Activated CD4-positive, alpha-beta T cell treated with anti-CD3 and anti-CD28 coated beads, Interleukin-2, amount 10 ng/mL, durations not matched to agents 24 days and 14 days (primary cell): ENCODE data around the gene ZKSCAN1. TPM values are rescaled to one million over a fixed set of nuclear protein-coding genes. Genes with fewer than 3 reads are reported as not detected.
"Not testable (repeated sequence)": the region's sequence is repeated elsewhere in the genome, so short reads cannot be mapped to it uniquely, and the experiment has no call there.

ENCODE experiments used
- DNase-seq: peaks from one replicate; pipeline ENCODE4 v3.0.0; 2022
- H3K27ac Mint-ChIP-seq: one replicate; pipeline ENCODE4 v1.8.0; 2022; ENCODE audit warnings: mild to moderate bottlenecking, mixed read lengths
- H3K27me3 Mint-ChIP-seq: one replicate; pipeline ENCODE4 v1.8.0; 2022; ENCODE audit warnings: mixed read lengths
- H3K36me3 Mint-ChIP-seq: one replicate; pipeline ENCODE4 v1.8.0; 2022; ENCODE audit warnings: low read depth, mild to moderate bottlenecking, mixed read lengths
- H3K4me1 Mint-ChIP-seq: one replicate; pipeline ENCODE4 v1.8.0; 2021; ENCODE audit warnings: mixed read lengths
- H3K4me3 Mint-ChIP-seq: one replicate; pipeline ENCODE4 v1.8.0; 2022; ENCODE audit warnings: mild to moderate bottlenecking, moderate library complexity, mixed read lengths
- H3K9me3 Mint-ChIP-seq: one replicate; pipeline ENCODE4 v1.8.0; 2021; ENCODE audit warnings: mixed read lengths
- intact Hi-C: fragments of 100-400 bp; cut with micrococcal nuclease; formaldehyde crosslinking; loops from one replicate; pipeline ENCODE4 v1.15.1; 2023
- total RNA-seq: library from RNA; stranded (reverse); gene quantifications from 2 replicates; pipeline ENCODE4 v1.2.3, GENCODE V29; 2022

Gene ZKSCAN1
- total RNA-seq = 54.8 and 56.3 TPM in 2 replicates

GRCh38 chr7:100015232-100016214 is at the start of gene ZKSCAN1:
Gene ZKSCAN1, plus strand, starts transcription at chr7:100015596. Its CDS starts 7,911 bp downstream, at chr7:100023507.
- Mint-ChIP-seq H3K9me3 (no peaks in the 10 kb centered on the region), H3K4me3 (peak within 1 kb of the TSS; percentile 95), H3K36me3 (peaks cover 22% of the 10 kb centered on the region), H3K27me3 (no peaks in the 10 kb centered on the region), H3K27ac (peak within 1 kb of the TSS; percentile 94), H3K4me1 (peaks cover 31% of the 10 kb centered on the region)
- intact Hi-C loops = loop anchor here (1.0 to 10.0 kb wide), 5 partner anchors 18 to 461 kb away; partner anchors contain the start of genes FAM200A, MBLAC1, ZNF3 and ZNF655
- DNase-seq = peak; percentile 96

GRCh38 chr7:99969298-99969697 is 46.1 kb upstream of the ZKSCAN1 start:
- Mint-ChIP-seq H3K9me3 (no peaks in the 10 kb centered on the region), H3K4me1 (no peaks in the 10 kb centered on the region), H3K27me3 (peaks cover 14% of the 10 kb centered on the region), H3K36me3 (no peaks in the 10 kb centered on the region), H3K27ac (no peak overlapping the region), H3K4me3 (no peak overlapping the region)
- intact Hi-C loops = no loop called here
- no peak for DNase-seq

GRCh38 chr7:99969813-99970212 is 45.6 kb upstream of the ZKSCAN1 start:
- H3K27me3 Mint-ChIP-seq = peaks cover 14% of the 10 kb centered on the region
- DNase-seq, H3K4me3 Mint-ChIP-seq, H3K36me3 Mint-ChIP-seq, H3K9me3 Mint-ChIP-seq, H3K27ac Mint-ChIP-seq, H3K4me1 Mint-ChIP-seq, intact Hi-C loops: not testable (repeated sequence)

- H3K36me3 Mint-ChIP-seq = no peaks in the 10 kb centered on the region
- no peak for DNase-seq
Measured at GRCh38 chr7:99971242-99971641, 44.2 kb upstream of the ZKSCAN1 start.

GRCh38 chr7:99973817-99974216 is 41.6 kb upstream of the ZKSCAN1 start:
- intact Hi-C loops, H3K4me1 Mint-ChIP-seq, H3K36me3 Mint-ChIP-seq, DNase-seq, H3K4me3 Mint-ChIP-seq, H3K27ac Mint-ChIP-seq, H3K9me3 Mint-ChIP-seq: not testable (repeated sequence)
- peaks cover 14% of the 10 kb centered on the region for H3K27me3 Mint-ChIP-seq

More at GRCh38 chr7:99971242-99971641, 44.2 kb upstream of the ZKSCAN1 start:
- peaks cover 18% of the 10 kb centered on the region for H3K27me3 Mint-ChIP-seq
- no peak overlapping the region for H3K4me3 Mint-ChIP-seq
- intact Hi-C loops = no loop called here
- no peaks in the 10 kb centered on the region for H3K4me1 Mint-ChIP-seq
- H3K9me3 Mint-ChIP-seq = no peaks in the 10 kb centered on the region
- no peak overlapping the region for H3K27ac Mint-ChIP-seq

- peaks cover 13% of the 10 kb centered on the region for H3K27me3 Mint-ChIP-seq
- H3K36me3 Mint-ChIP-seq = no peaks in the 10 kb centered on the region
- no peak overlapping the region for H3K27ac Mint-ChIP-seq
- no peak for DNase-seq
- intact Hi-C loops = loop anchor here (5.0 kb wide), 1 partner anchor 78 kb away; no protein-coding TSS in a partner anchor
- H3K9me3 Mint-ChIP-seq = no peaks in the 10 kb centered on the region
- no peak overlapping the region for H3K4me3 Mint-ChIP-seq
- no peaks in the 10 kb centered on the region for H3K4me1 Mint-ChIP-seq
Measured at GRCh38 chr7:99974681-99975080, 40.7 kb upstream of the ZKSCAN1 start.

- H3K4me1 Mint-ChIP-seq = peaks cover 2% of the 10 kb centered on the region
- no peaks in the 10 kb centered on the region for H3K9me3 Mint-ChIP-seq
- no peak for DNase-seq
- peaks cover 10% of the 10 kb centered on the region for H3K27me3 Mint-ChIP-seq
- intact Hi-C loops = loop anchor here (5.0 kb wide), 1 partner anchor 76 kb away; no protein-coding TSS in a partner anchor
- H3K27ac Mint-ChIP-seq = no peak within 1 kb of the TSS
- H3K4me3 Mint-ChIP-seq = no peak within 1 kb of the TSS
- H3K36me3 Mint-ChIP-seq = no peaks in the 10 kb centered on the region
Measured at GRCh38 chr7:99975782-99976521, 39.4 kb upstream of the ZKSCAN1 start, which contains the start of gene AZGP1. Gene AZGP1, minus strand, starts transcription at chr7:99976031. Its CDS starts 11 bp downstream, at chr7:99976020.

- no peak overlapping the region for H3K27ac Mint-ChIP-seq
- H3K9me3 Mint-ChIP-seq = no peaks in the 10 kb centered on the region
- intact Hi-C loops = loop anchor here (5.0 kb wide), 1 partner anchor 76 kb away; no protein-coding TSS in a partner anchor
- no peak for DNase-seq
- no peaks in the 10 kb centered on the region for H3K36me3 Mint-ChIP-seq
- H3K4me3 Mint-ChIP-seq = no peak overlapping the region
- peaks cover 2% of the 10 kb centered on the region for H3K4me1 Mint-ChIP-seq
- H3K27me3 Mint-ChIP-seq = peaks cover 12% of the 10 kb centered on the region
Measured at GRCh38 chr7:99976626-99977025, 38.8 kb upstream of the ZKSCAN1 start.

GRCh38 chr7:99979814-99980225 is 35.6 kb upstream of the ZKSCAN1 start:
- intact Hi-C loops = loop anchor here (5.0 kb wide), 1 partner anchor 72 kb away; no protein-coding TSS in a partner anchor
- H3K4me1 Mint-ChIP-seq, H3K27ac Mint-ChIP-seq, H3K4me3 Mint-ChIP-seq, H3K9me3 Mint-ChIP-seq, H3K36me3 Mint-ChIP-seq: not testable (repeated sequence)
- H3K27me3 Mint-ChIP-seq = peaks cover 12% of the 10 kb centered on the region
- DNase-seq = peak; percentile 89

- intact Hi-C loops, H3K4me3 Mint-ChIP-seq, H3K4me1 Mint-ChIP-seq, DNase-seq, H3K9me3 Mint-ChIP-seq, H3K27ac Mint-ChIP-seq, H3K36me3 Mint-ChIP-seq, H3K27me3 Mint-ChIP-seq: not testable (repeated sequence)
Measured at GRCh38 chr7:99980448-99980872, 34.9 kb upstream of the ZKSCAN1 start.

- H3K9me3 Mint-ChIP-seq, intact Hi-C loops, DNase-seq, H3K27me3 Mint-ChIP-seq, H3K4me3 Mint-ChIP-seq, H3K36me3 Mint-ChIP-seq, H3K4me1 Mint-ChIP-seq, H3K27ac Mint-ChIP-seq: not testable (repeated sequence)
Measured at GRCh38 chr7:99981066-99981465, 34.3 kb upstream of the ZKSCAN1 start.

GRCh38 chr7:99984593-99984992 is 30.8 kb upstream of the ZKSCAN1 start:
- H3K4me3 Mint-ChIP-seq = no peak overlapping the region
- no peak for DNase-seq
- intact Hi-C loops = no loop called here
- no peaks in the 10 kb centered on the region for H3K36me3 Mint-ChIP-seq
- peaks cover 2% of the 10 kb centered on the region for H3K4me1 Mint-ChIP-seq
- H3K27me3 Mint-ChIP-seq = peaks cover 12% of the 10 kb centered on the region
- H3K9me3 Mint-ChIP-seq = no peaks in the 10 kb centered on the region
- H3K27ac Mint-ChIP-seq = no peak overlapping the region

GRCh38 chr7:99987306-99987705 is 28.1 kb upstream of the ZKSCAN1 start:
- DNase-seq, H3K4me1 Mint-ChIP-seq, H3K36me3 Mint-ChIP-seq, H3K4me3 Mint-ChIP-seq, intact Hi-C loops, H3K27ac Mint-ChIP-seq, H3K9me3 Mint-ChIP-seq: not testable (repeated sequence)
- H3K27me3 Mint-ChIP-seq = peaks cover 15% of the 10 kb centered on the region
